Cardiac muscle cell (in vitro differentiated cells and primary cell): ENCODE results near the gene GATA5. TPM values are rescaled to one million over a fixed set of nuclear protein-coding genes. Genes with fewer than 3 reads are reported as not detected.

Experiments used
- DNase-seq, 2 donors: peaks; one replicate each; pipeline versions ENCODE4 v3.0.0 to v3.0.0-alpha.2; 2010 to 2017; ENCODE audit warnings: low read depth in 1 of 2, low spot score in 1 of 2
- H3K27ac ChIP-seq: fragments of 200-600 bp; sonication (generic); 2 replicates; pipeline ENCODE4 v1.5.1; 2016
- H3K27me3 ChIP-seq: fragments of 200-600 bp; sonication (generic); 2 replicates; pipeline ENCODE4 v1.6.0; 2016; ENCODE audit warnings: control low read depth
- H3K36me3 ChIP-seq: fragments of 200-600 bp; sonication (generic); 2 replicates; pipeline ENCODE4 v1.5.1; 2016; ENCODE audit warnings: control low read depth
- H3K4me1 ChIP-seq: fragments of 200-600 bp; sonication (generic); 2 replicates; pipeline ENCODE4 v1.8.1; 2017; ENCODE audit warnings: low read depth, mild to moderate bottlenecking, mixed run types
- H3K4me3 ChIP-seq: fragments of 200-600 bp; sonication (generic); 2 replicates; pipeline ENCODE4 v1.5.1; 2016; ENCODE audit warnings: mild to moderate bottlenecking
- H3K9me3 ChIP-seq: fragments of 200-600 bp; sonication (generic); 2 replicates; pipeline ENCODE4 v1.5.1; 2017; ENCODE audit warnings: low read depth, mild to moderate bottlenecking, control low read depth
- CTCF ChIP-seq: IDR thresholded peaks from 2 replicates; pipeline ENCODE4 v1.5.1; 2012; ENCODE audit warnings: low read depth, mild to moderate bottlenecking, low read length
- polyA plus RNA-seq: library from polyadenylated mRNA; unstranded; fragments of >200 nt; fragmentation: Nextera tagmentation; extraction: Ambion mirVana; gene quantifications from 2 replicates; pipeline ENCODE4 v1.2.1, GENCODE V29; 2016
- total RNA-seq: library from RNA; depleted of rRNA; stranded (reverse); fragments of >200 nt; gene quantifications from 2 replicates; pipeline ENCODE4 v1.2.3, GENCODE V29; 2016

GATA5 gene
- total and polyA plus RNA-seq, 2 experiments from 2014 or later: 66.8 to 103 TPM

DNA sequence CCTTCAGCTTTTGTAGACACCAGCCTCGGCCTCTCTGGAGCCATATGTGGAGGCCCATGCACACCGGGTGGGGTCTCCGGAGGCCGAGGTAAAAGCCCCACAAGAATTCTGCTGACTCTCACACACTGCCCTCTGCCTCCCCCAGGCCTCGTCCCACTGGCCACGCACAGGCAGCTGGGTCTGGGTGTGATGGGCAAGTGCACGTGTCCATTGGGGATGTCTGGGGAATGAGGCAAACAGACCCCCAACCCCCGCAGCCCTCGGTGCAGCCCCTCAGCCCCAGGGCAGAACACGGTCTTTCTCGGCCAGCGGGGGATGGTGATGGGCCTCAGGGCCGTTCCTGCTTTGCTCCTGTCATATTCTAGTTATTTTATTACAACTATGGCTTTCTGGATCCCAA is 44.0 kb upstream of the GATA5 start:
- no peaks in the 10 kb centered on the region for H3K9me3 ChIP-seq
- no peak for DNase-seq

DNA sequence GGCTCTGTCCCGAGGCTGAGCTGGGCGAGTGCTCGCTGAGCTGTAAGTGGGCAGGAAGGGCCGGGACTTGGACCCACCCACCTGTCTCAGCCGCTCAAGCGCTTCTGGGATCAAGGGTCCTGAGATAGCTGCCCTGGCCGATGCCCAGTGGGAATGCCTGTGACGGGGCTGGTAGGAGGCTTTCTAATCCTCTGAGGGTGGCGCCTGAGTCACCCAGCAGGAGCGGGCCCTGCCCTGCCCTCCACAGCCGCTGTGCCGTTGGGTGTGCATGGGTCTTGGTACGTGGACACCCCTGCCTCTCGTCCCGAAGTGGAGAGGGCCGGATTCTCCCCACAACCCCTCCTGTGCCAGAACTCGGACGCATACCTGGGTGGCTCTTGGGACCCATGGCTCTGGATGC is 43.1 kb upstream of the GATA5 start:
- TF ChIP-seq CTCF: no peak
- Histone ChIP-seq H3K36me3 (no peaks in the 10 kb centered on the region), H3K27ac (no peak overlapping the region), H3K4me1 (peaks cover 24% of the 10 kb centered on the region), H3K4me3 (no peak overlapping the region), H3K9me3 (no peaks in the 10 kb centered on the region), H3K27me3 (no peaks in the 10 kb centered on the region)
- DNase-seq: no peak

More for the DNA sequence above, 44.0 kb upstream of the GATA5 start:
- Histone ChIP-seq H3K27me3 (no peaks in the 10 kb centered on the region), H3K36me3 (no peaks in the 10 kb centered on the region), H3K4me1 (peaks cover 30% of the 10 kb centered on the region), H3K4me3 (no peak overlapping the region), H3K27ac (no peak overlapping the region)
- TF ChIP-seq CTCF: no peak

- DNase-seq: no peak
- Histone ChIP-seq H3K27ac (no peak overlapping the region), H3K4me1 (peaks cover 24% of the 10 kb centered on the region), H3K9me3 (no peaks in the 10 kb centered on the region), H3K27me3 (no peaks in the 10 kb centered on the region), H3K4me3 (no peak overlapping the region), H3K36me3 (no peaks in the 10 kb centered on the region)
- TF ChIP-seq CTCF: no peak
Measured at GRCh38 chr20:62517901-62518610, 42.3 kb upstream of the GATA5 start.

DNA sequence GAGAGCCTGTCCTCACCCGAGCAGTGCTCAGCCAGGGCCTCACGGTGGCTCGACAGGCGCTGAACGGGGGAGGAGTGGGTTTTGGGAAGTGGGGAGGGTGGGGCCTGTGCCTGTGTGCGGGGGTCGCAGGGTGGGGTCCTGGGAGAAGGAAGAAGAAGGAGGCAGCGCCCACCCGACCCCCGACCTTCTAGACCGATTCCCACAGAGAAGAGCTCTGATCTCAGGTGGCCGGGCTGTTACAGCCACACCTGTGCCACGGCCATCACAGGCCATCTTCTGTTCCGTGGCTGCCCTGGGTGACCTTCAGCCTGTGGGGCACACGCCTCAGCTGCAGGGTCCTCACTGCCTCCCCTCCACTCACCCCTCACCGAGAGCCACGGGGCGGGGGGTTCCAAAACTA is 41.4 kb upstream of the GATA5 start:
- no peak for TF ChIP-seq CTCF
- peaks cover 24% of the 10 kb centered on the region for H3K4me1 ChIP-seq
- no peak for DNase-seq

DNA sequence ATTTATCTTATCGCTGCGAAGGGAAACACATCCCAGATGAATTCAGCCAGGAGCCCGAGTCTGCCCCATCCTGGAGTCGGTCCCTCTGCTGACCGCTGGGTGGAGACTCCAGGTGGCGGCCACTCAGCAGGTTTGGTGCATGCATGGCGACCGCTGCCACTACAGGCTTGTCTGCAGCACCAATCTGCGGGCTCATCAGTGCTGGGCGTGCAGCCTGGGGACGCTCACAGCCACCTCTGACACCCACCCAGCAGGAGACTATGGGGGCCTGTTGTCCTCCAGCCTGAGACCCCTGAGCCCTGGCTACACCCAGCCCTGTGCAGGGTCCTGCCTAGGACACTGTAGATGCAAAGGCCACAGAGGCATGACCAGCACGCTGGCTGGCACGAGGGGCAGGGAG is 40.5 kb upstream of the GATA5 start:
- DNase-seq: peak in 1 of 2 donors; percentile 47
- H3K4me1 ChIP-seq: peaks cover 32% of the 10 kb centered on the region

More for the DNA sequence above, 41.4 kb upstream of the GATA5 start:
- Histone ChIP-seq H3K27me3 (no peaks in the 10 kb centered on the region), H3K4me3 (no peak overlapping the region), H3K27ac (no peak overlapping the region), H3K36me3 (no peaks in the 10 kb centered on the region), H3K9me3 (no peaks in the 10 kb centered on the region)

More for the DNA sequence above, 40.5 kb upstream of the GATA5 start:
- H3K4me3 ChIP-seq: no peak overlapping the region
- TF ChIP-seq CTCF: peak; percentile 11
- no peaks in the 10 kb centered on the region for H3K9me3 ChIP-seq
- H3K27me3 ChIP-seq: no peaks in the 10 kb centered on the region
- no peak overlapping the region for H3K27ac ChIP-seq
- no peaks in the 10 kb centered on the region for H3K36me3 ChIP-seq
